Effector memory CD8-positive, alpha-beta T cell (primary cell): ENCODE results near the gene CPTP.

Source experiments
- ATAC-seq: fragments of 150-1000 bp; cut with Tn5 transposase; replicated peaks from 2 replicates; pipeline ENCODE4 v1.10.0; 2021; ENCODE audit warnings: mild to moderate bottlenecking, moderate library complexity
- DNase-seq, 3 experiments: peaks; one replicate each; pipeline ENCODE4 v3.0.0; 2021
- H3K27ac Mint-ChIP-seq, 2 donors: one replicate each; pipeline ENCODE4 v1.8.0; 2022; ENCODE audit warnings: mild to moderate bottlenecking in 2 of 2, mixed read lengths in 2 of 2, moderate library complexity in 2 of 2
- H3K27me3 Mint-ChIP-seq, 2 donors: one replicate each; pipeline ENCODE4 v1.8.0; 2022; ENCODE audit warnings: mixed read lengths in 2 of 2
- H3K36me3 Mint-ChIP-seq: one replicate; pipeline ENCODE4 v1.8.0; 2022; ENCODE audit warnings: mild to moderate bottlenecking, moderate library complexity, mixed read lengths; ENCODE audit not compliant: insufficient read depth
- H3K4me1 Mint-ChIP-seq, 2 donors: one replicate each; pipeline ENCODE4 v1.8.0; 2022; ENCODE audit warnings: low read depth in 2 of 2, mixed read lengths in 2 of 2
- H3K4me3 Mint-ChIP-seq, 2 donors: one replicate each; pipeline ENCODE4 v1.8.0; 2022; ENCODE audit warnings: mild to moderate bottlenecking in 2 of 2, mixed read lengths in 2 of 2, moderate library complexity in 2 of 2
- H3K9me3 Mint-ChIP-seq, 2 donors: one replicate each; pipeline ENCODE4 v1.8.0; 2022; ENCODE audit warnings: mixed read lengths in 2 of 2

Gene CPTP

GRCh38 chr1:1335283-1335682, 10.7 kb downstream of the CPTP start:
- Mint-ChIP-seq H3K36me3 (peaks cover 23% of the 10 kb centered on the region), H3K9me3 (no peaks in the 10 kb centered on the region), H3K27ac (no peak overlapping the region), H3K4me3 (no peak overlapping the region), H3K4me1 (no peaks in the 10 kb centered on the region), H3K27me3 (no peaks in the 10 kb centered on the region)
- no peak for ATAC-seq
- no peak for DNase-seq

GRCh38 chr1:1335792-1336248, 11.2 kb downstream of the CPTP start:
- DNase-seq (no peak), ATAC-seq (no peak)
- Mint-ChIP-seq H3K4me3 (no peak overlapping the region), H3K27ac (no peak overlapping the region), H3K27me3 (no peaks in the 10 kb centered on the region), H3K4me1 (no peaks in the 10 kb centered on the region), H3K9me3 (no peaks in the 10 kb centered on the region), H3K36me3 (peaks cover 25% of the 10 kb centered on the region)

- Mint-ChIP-seq H3K27ac (no peak overlapping the region), H3K4me1 (no peaks in the 10 kb centered on the region), H3K27me3 (no peaks in the 10 kb centered on the region), H3K36me3 (peaks cover 25% of the 10 kb centered on the region), H3K4me3 (no peak overlapping the region), H3K9me3 (no peaks in the 10 kb centered on the region)
- ATAC-seq (no peak), DNase-seq (no peak)
Measured at GRCh38 chr1:1336446-1336845, 11.8 kb downstream of the CPTP start.

GRCh38 chr1:1336931-1337792, 12.6 kb downstream of the CPTP start:
- H3K27ac Mint-ChIP-seq, result no peak overlapping the region
- no peaks in the 10 kb centered on the region for H3K4me1 Mint-ChIP-seq
- H3K4me3 Mint-ChIP-seq, result no peak overlapping the region
- no peak for DNase-seq
- no peaks in the 10 kb centered on the region for H3K27me3 Mint-ChIP-seq
- peaks cover 25% of the 10 kb centered on the region for H3K36me3 Mint-ChIP-seq
- no peak for ATAC-seq
- no peaks in the 10 kb centered on the region for H3K9me3 Mint-ChIP-seq

- H3K4me1 Mint-ChIP-seq, result no peaks in the 10 kb centered on the region
Measured at GRCh38 chr1:1337793-1338147, 13.2 kb downstream of the CPTP start.

GRCh38 chr1:1338278-1338677, 13.7 kb downstream of the CPTP start:
- peaks cover 0 to 1% of the 10 kb centered on the region in 2 donors for H3K4me1 Mint-ChIP-seq
- peaks cover 24% of the 10 kb centered on the region for H3K36me3 Mint-ChIP-seq
- H3K4me3 Mint-ChIP-seq, result no peak overlapping the region
- DNase-seq (no peak), ATAC-seq (no peak)
- H3K27ac Mint-ChIP-seq, result no peak overlapping the region
- no peaks in the 10 kb centered on the region for H3K9me3 Mint-ChIP-seq
- H3K27me3 Mint-ChIP-seq, result no peaks in the 10 kb centered on the region

More at GRCh38 chr1:1337793-1338147, 13.2 kb downstream of the CPTP start:
- Mint-ChIP-seq H3K9me3 (no peaks in the 10 kb centered on the region), H3K27me3 (no peaks in the 10 kb centered on the region), H3K4me3 (no peak overlapping the region), H3K36me3 (peaks cover 22% of the 10 kb centered on the region), H3K27ac (no peak overlapping the region)
- DNase-seq (no peak), ATAC-seq (peak; percentile 40)

- H3K36me3 Mint-ChIP-seq, result peaks cover 19% of the 10 kb centered on the region
- H3K27me3 Mint-ChIP-seq, result no peaks in the 10 kb centered on the region
- ATAC-seq (no peak), DNase-seq (no peak)
- H3K4me1 Mint-ChIP-seq, result peaks cover 0 to 6% of the 10 kb centered on the region in 2 donors
- no peak overlapping the region for H3K4me3 Mint-ChIP-seq
- H3K27ac Mint-ChIP-seq, result no peak overlapping the region
- no peaks in the 10 kb centered on the region for H3K9me3 Mint-ChIP-seq
Measured at GRCh38 chr1:1340185-1340584, 15.6 kb downstream of the CPTP start.

GRCh38 chr1:1340791-1341548, 16.4 kb downstream of the CPTP start:
- Mint-ChIP-seq H3K36me3 (peaks cover 19% of the 10 kb centered on the region), H3K27me3 (no peaks in the 10 kb centered on the region), H3K9me3 (no peaks in the 10 kb centered on the region), H3K4me3 (no peak overlapping the region), H3K27ac (no peak overlapping the region), H3K4me1 (peaks cover 0 to 6% of the 10 kb centered on the region in 2 donors)
- ATAC-seq, result no peak
- DNase-seq, result no peak

GRCh38 chr1:1341549-1342021, 17.0 kb downstream of the CPTP start:
- no peak overlapping the region for H3K27ac Mint-ChIP-seq
- no peaks in the 10 kb centered on the region for H3K9me3 Mint-ChIP-seq
- ATAC-seq (no peak), DNase-seq (no peak)
- H3K4me1 Mint-ChIP-seq, result peaks cover under 1 to 7% of the 10 kb centered on the region in 2 donors
- no peaks in the 10 kb centered on the region for H3K27me3 Mint-ChIP-seq
- H3K36me3 Mint-ChIP-seq, result peaks cover 19% of the 10 kb centered on the region
- H3K4me3 Mint-ChIP-seq, result no peak overlapping the region

GRCh38 chr1:1342061-1342562, 17.5 kb downstream of the CPTP start:
- DNase-seq, result no peak
- Mint-ChIP-seq H3K27ac (no peak overlapping the region), H3K36me3 (peaks cover 18% of the 10 kb centered on the region), H3K27me3 (no peaks in the 10 kb centered on the region), H3K9me3 (no peaks in the 10 kb centered on the region), H3K4me3 (no peak overlapping the region), H3K4me1 (peaks cover 5 to 12% of the 10 kb centered on the region in 2 donors)
- ATAC-seq, result no peak

GRCh38 chr1:1342584-1343115, 18.0 kb downstream of the CPTP start:
- H3K27ac Mint-ChIP-seq, result no peak overlapping the region
- no peaks in the 10 kb centered on the region for H3K27me3 Mint-ChIP-seq
- ATAC-seq (no peak), DNase-seq (no peak)
- H3K4me1 Mint-ChIP-seq, result peaks cover 8 to 15% of the 10 kb centered on the region in 2 donors
- peaks cover 13% of the 10 kb centered on the region for H3K36me3 Mint-ChIP-seq
- H3K4me3 Mint-ChIP-seq, result no peak overlapping the region
- H3K9me3 Mint-ChIP-seq, result no peaks in the 10 kb centered on the region

- H3K4me3 Mint-ChIP-seq, result no peak overlapping the region
- no peak for DNase-seq
- H3K27me3 Mint-ChIP-seq, result no peaks in the 10 kb centered on the region
Measured at GRCh38 chr1:1343811-1344421, 19.3 kb downstream of the CPTP start.

More at GRCh38 chr1:1343811-1344421, 19.3 kb downstream of the CPTP start:
- Mint-ChIP-seq H3K4me1 (peaks cover 8 to 15% of the 10 kb centered on the region in 2 donors), H3K36me3 (peaks cover 13% of the 10 kb centered on the region), H3K27ac (no peak overlapping the region), H3K9me3 (no peaks in the 10 kb centered on the region)
- no peak for ATAC-seq
